NCI-H2227 (cell line): ENCODE results near the gene PDE6H.

Experiments used
- DNase-seq: peaks from one replicate; lab custom pipeline; 2025; ENCODE audit not compliant: unreplicated experiment; lab: John Stamatoyannopoulos, UW

The PDE6H gene

GRCh38 chr12:14950982-14951746, 21.7 kb upstream of the PDE6H start:
- no peak for DNase-seq

- no peak for DNase-seq
Observed at GRCh38 chr12:14951851-14952250, 21.0 kb upstream of the PDE6H start.

- no peak for DNase-seq
Observed at GRCh38 chr12:14952299-14952921, 20.4 kb upstream of the PDE6H start.

GRCh38 chr12:14953752-14954151, 19.1 kb upstream of the PDE6H start:
- DNase-seq: no peak

- no peak for DNase-seq
Observed at GRCh38 chr12:14954269-14954668, 18.6 kb upstream of the PDE6H start.

GRCh38 chr12:14956024-14956891, 16.6 kb upstream of the PDE6H start:
- DNase-seq: no peak

- DNase-seq: no peak
Observed at GRCh38 chr12:14956905-14957304, 15.9 kb upstream of the PDE6H start.

- no peak for DNase-seq
Observed at GRCh38 chr12:14957551-14958168, 15.2 kb upstream of the PDE6H start.

- DNase-seq: no peak
Observed at GRCh38 chr12:14958361-14959125, 14.3 kb upstream of the PDE6H start.

GRCh38 chr12:14959126-14959440, 13.8 kb upstream of the PDE6H start:
- DNase-seq: no peak

GRCh38 chr12:14959463-14959862, 13.4 kb upstream of the PDE6H start:
- no peak for DNase-seq

- no peak for DNase-seq
Observed at GRCh38 chr12:14959916-14960496, 12.8 kb upstream of the PDE6H start.

- no peak for DNase-seq
Observed at GRCh38 chr12:14960548-14961465, 12.0 kb upstream of the PDE6H start.

- DNase-seq: no peak
Observed at GRCh38 chr12:14961466-14962152, 11.2 kb upstream of the PDE6H start, which contains the start of gene ARHGDIB. Gene ARHGDIB, minus strand, starts transcription at chr12:14961601. Its CDS starts 10,889 bp downstream, at chr12:14950712.

GRCh38 chr12:14962153-14962539, 10.7 kb upstream of the PDE6H start:
- DNase-seq: no peak

- DNase-seq: no peak
Observed at GRCh38 chr12:14962797-14963196, 10.0 kb upstream of the PDE6H start.

GRCh38 chr12:14963520-14963919, 9.3 kb upstream of the PDE6H start:
- no peak for DNase-seq

- no peak for DNase-seq
Observed at GRCh38 chr12:14964406-14964805, 8.4 kb upstream of the PDE6H start.

- DNase-seq: no peak
Observed at GRCh38 chr12:14965221-14965620, 7.6 kb upstream of the PDE6H start.
